Measurements from ENCODE around the gene CHTF18.
A peak's percentile ranks its signal among the peaks of the same experiment; 100 is the strongest.
"Not testable (repeated sequence)": the region's sequence is repeated elsewhere in the genome, so short reads cannot be mapped to it uniquely, and the experiment has no call there.

CHTF18 gene

GRCh38 chr16:813916-814412 lies 25.5 kb downstream of the CHTF18 start:
- DNase-seq: no peak

- DNase-seq: no peak
Observed at GRCh38 chr16:814974-815373, 26.6 kb downstream of the CHTF18 start.

GRCh38 chr16:815861-816260 lies 27.4 kb downstream of the CHTF18 start:
- DNase-seq: no peak

GRCh38 chr16:817001-817906 lies 28.8 kb downstream of the CHTF18 start:
- DNase-seq: no peak

GRCh38 chr16:818132-818531 lies 29.7 kb downstream of the CHTF18 start:
- DNase-seq: no peak

- DNase-seq: no peak
Observed at GRCh38 chr16:818592-818991, 30.2 kb downstream of the CHTF18 start.

GRCh38 chr16:819336-820043 lies 31.1 kb downstream of the CHTF18 start:
- DNase-seq: no peak

- DNase-seq: not testable (repeated sequence)
Observed at GRCh38 chr16:820044-820408, 31.6 kb downstream of the CHTF18 start.

GRCh38 chr16:820748-821147 lies 32.3 kb downstream of the CHTF18 start:
- DNase-seq: no peak

- no peak for DNase-seq
Observed at GRCh38 chr16:821751-822150, 33.3 kb downstream of the CHTF18 start.

- no peak for DNase-seq
Observed at GRCh38 chr16:822174-822908, 33.9 kb downstream of the CHTF18 start.

- no peak for DNase-seq
Observed at GRCh38 chr16:822909-823297, 34.5 kb downstream of the CHTF18 start.

GRCh38 chr16:824194-824593 lies 35.8 kb downstream of the CHTF18 start:
- DNase-seq: no peak

GRCh38 chr16:824601-825000 lies 36.2 kb downstream of the CHTF18 start:
- no peak for DNase-seq

GRCh38 chr16:825341-826061 lies 37.1 kb downstream of the CHTF18 start:
- peak; percentile 21 for DNase-seq

- DNase-seq: no peak
Observed at GRCh38 chr16:827513-827912, 39.1 kb downstream of the CHTF18 start.

- DNase-seq: no peak
Observed at GRCh38 chr16:828891-829290, 40.5 kb downstream of the CHTF18 start.

GRCh38 chr16:830107-830870 lies 41.9 kb downstream of the CHTF18 start:
- DNase-seq: no peak

- no peak for DNase-seq
Observed at GRCh38 chr16:830871-831570, 42.6 kb downstream of the CHTF18 start.

GRCh38 chr16:831571-832413 lies 43.4 kb downstream of the CHTF18 start:
- DNase-seq: no peak

Data from NCI-H1105 treated with DMSO at 0.1 percent for 48 hours (cell line).